H9 (cell line): ENCODE measurements around the gene MPHOSPH6. TPM values are rescaled to one million over a fixed set of nuclear protein-coding genes. Genes with fewer than 3 reads are reported as not detected.

Source experiments
- DNase-seq: peaks from one replicate; pipeline ENCODE4 v3.0.0-alpha.2; 2017
- H2AFZ ChIP-seq: one replicate; pipeline ENCODE4 v1.6.1; 2013; ENCODE audit warnings: mild to moderate bottlenecking, low read length, control low read depth, moderate library complexity
- H2AK5ac ChIP-seq: 2 replicates; pipeline ENCODE4 v1.6.1; 2013; ENCODE audit warnings: low read length, control low read depth, mixed read lengths; ENCODE audit not compliant: insufficient read length
- H2BK120ac ChIP-seq: one replicate; pipeline ENCODE4 v1.6.1; 2013; ENCODE audit warnings: low read depth, mild to moderate bottlenecking, low read length, control low read depth, inconsistent platforms; ENCODE audit not compliant: poor library complexity, severe bottlenecking
- H2BK12ac ChIP-seq: 2 replicates; pipeline ENCODE4 v1.6.1; 2013; ENCODE audit warnings: low read length, control low read depth, mixed read lengths, low read depth; ENCODE audit not compliant: insufficient read length
- H2BK15ac ChIP-seq: 2 replicates; pipeline ENCODE4 v1.6.1; 2013; ENCODE audit warnings: low read depth, low read length, control low read depth
- H2BK20ac ChIP-seq: one replicate; pipeline ENCODE4 v1.6.1; 2013; ENCODE audit warnings: low read depth, mild to moderate bottlenecking, low read length, control low read depth, inconsistent platforms; ENCODE audit not compliant: poor library complexity, severe bottlenecking
- H2BK5ac ChIP-seq: 2 replicates; pipeline ENCODE4 v1.6.1; 2013; ENCODE audit warnings: low read length, control low read depth, mixed read lengths; ENCODE audit not compliant: insufficient read length
- H3K14ac ChIP-seq: 2 replicates; pipeline ENCODE4 v1.6.1; 2013; ENCODE audit warnings: low read length, control low read depth; ENCODE audit not compliant: insufficient read depth
- H3K18ac ChIP-seq: 2 replicates; pipeline ENCODE4 v1.6.1; 2013; ENCODE audit warnings: low read depth, mild to moderate bottlenecking, mixed read lengths, low read length, control low read depth; ENCODE audit not compliant: insufficient read length
- H3K23ac ChIP-seq: 2 replicates; pipeline ENCODE4 v1.6.1; 2013; ENCODE audit warnings: low read length, control low read depth, mixed read lengths, low read depth; ENCODE audit not compliant: insufficient read length
- H3K23me2 ChIP-seq: 2 replicates; pipeline ENCODE4 v1.6.1; 2013; ENCODE audit warnings: low read depth, mild to moderate bottlenecking, mixed read lengths, low read length, control low read depth; ENCODE audit not compliant: insufficient read length, poor library complexity, severe bottlenecking
- H3K27ac ChIP-seq: 2 replicates; pipeline ENCODE4 v1.5.1; 2013; ENCODE audit warnings: low read length, control low read depth, mixed read lengths, low read depth; ENCODE audit not compliant: insufficient read length
- H3K27me3 ChIP-seq: 2 replicates; pipeline ENCODE4 v1.6.1; 2013; ENCODE audit warnings: low read length, control low read depth, inconsistent platforms; ENCODE audit not compliant: insufficient read depth
- H3K4ac ChIP-seq: 2 replicates; pipeline ENCODE4 v1.6.1; 2013; ENCODE audit warnings: low read depth, mild to moderate bottlenecking, control low read depth, inconsistent platforms, low read length, moderate library complexity
- H3K4me1 ChIP-seq: 2 replicates; pipeline ENCODE4 v1.6.1; 2013; ENCODE audit warnings: low read length, control low read depth, inconsistent platforms; ENCODE audit not compliant: insufficient read depth
- H3K4me2 ChIP-seq: 2 replicates; pipeline ENCODE4 v1.6.1; 2013; ENCODE audit warnings: low read length, control low read depth, mixed read lengths; ENCODE audit not compliant: insufficient read length, insufficient read depth
- H3K56ac ChIP-seq: 2 replicates; pipeline ENCODE4 v1.6.1; 2013; ENCODE audit warnings: low read depth, mild to moderate bottlenecking, mixed read lengths, low read length, control low read depth; ENCODE audit not compliant: insufficient read length
- H3K79me1 ChIP-seq: 2 replicates; pipeline ENCODE4 v1.6.1; 2013; ENCODE audit warnings: low read depth, mild to moderate bottlenecking, moderate library complexity, low read length, control low read depth, inconsistent platforms; ENCODE audit not compliant: insufficient read depth, poor library complexity, severe bottlenecking
- H3K79me2 ChIP-seq: 2 replicates; pipeline ENCODE4 v1.6.1; 2013; ENCODE audit warnings: low read length, control low read depth, inconsistent platforms; ENCODE audit not compliant: insufficient read depth
- H3K9ac ChIP-seq: 2 replicates; pipeline ENCODE4 v1.6.1; 2013; ENCODE audit warnings: low read length, control low read depth, mixed read lengths; ENCODE audit not compliant: insufficient read length; ENCODE audit errors: extremely low read depth
- H3K9me3 ChIP-seq: one replicate; pipeline ENCODE4 v1.6.1; 2013; ENCODE audit warnings: low read depth, low read length, inconsistent platforms; ENCODE audit not compliant: control insufficient read depth
- H3T11ph ChIP-seq: one replicate; pipeline ENCODE4 v1.6.1; 2013; ENCODE audit warnings: mild to moderate bottlenecking, low read length, control low read depth, inconsistent platforms
- H4K20me1 ChIP-seq: one replicate; pipeline ENCODE4 v1.6.1; 2013; ENCODE audit not compliant: control insufficient read depth, insufficient read length, insufficient read depth
- H4K5ac ChIP-seq: 2 replicates; pipeline ENCODE4 v1.6.1; 2013; ENCODE audit warnings: low read depth, mild to moderate bottlenecking, mixed read lengths, low read length, control low read depth; ENCODE audit not compliant: insufficient read length
- H4K8ac ChIP-seq: replicated peaks from 2 replicates; pipeline ENCODE4 v1.6.1; 2013; ENCODE audit warnings: low read length, control low read depth, mixed read lengths, low read depth; ENCODE audit not compliant: insufficient read length
- H4K91ac ChIP-seq: 2 replicates; pipeline ENCODE4 v1.6.1; 2013; ENCODE audit warnings: low read depth, mild to moderate bottlenecking, moderate library complexity, mixed read lengths, low read length, control low read depth; ENCODE audit not compliant: insufficient read length
- H3K27ac Mint-ChIP-seq, 3 experiments: 2 replicates in 2 of 3; 3 replicates in 1 of 3; pipeline ENCODE4 v1.8.0; 2020 to 2021; ENCODE audit warnings: mixed read lengths in 3 of 3, mild to moderate bottlenecking in 1 of 3, moderate library complexity in 1 of 3
- H3K27me3 Mint-ChIP-seq: 2 replicates; pipeline ENCODE4 v1.8.0; 2021; ENCODE audit warnings: low read depth, mild to moderate bottlenecking, moderate library complexity, mixed read lengths
- H3K36me3 Mint-ChIP-seq, 3 experiments: 2 replicates in 2 of 3; 3 replicates in 1 of 3; pipeline ENCODE4 v1.8.0; 2020 to 2021; ENCODE audit warnings: low read depth in 3 of 3, mixed read lengths in 3 of 3; ENCODE audit not compliant: insufficient read depth in 1 of 3
- H3K4me1 Mint-ChIP-seq, 2 experiments: 2 replicates each; pipeline ENCODE4 v1.8.0; 2020; ENCODE audit warnings: mixed read lengths in 2 of 2
- H3K4me3 Mint-ChIP-seq, 2 experiments: 2 replicates in 1 of 2; 3 replicates in 1 of 2; pipeline ENCODE4 v1.8.0; 2020 to 2021; ENCODE audit warnings: mild to moderate bottlenecking in 2 of 2, mixed read lengths in 2 of 2, moderate library complexity in 1 of 2
- H3K9me3 Mint-ChIP-seq, 2 experiments: 2 replicates in 1 of 2; 3 replicates in 1 of 2; pipeline ENCODE4 v1.8.0; 2020; ENCODE audit warnings: mild to moderate bottlenecking in 2 of 2, mixed read lengths in 2 of 2, moderate library complexity in 1 of 2
- total RNA-seq: library from RNA; stranded (reverse); gene quantifications from 2 replicates; pipeline ENCODE4 v1.2.1, GENCODE V29; 2021
- TF ChIP-seq, protein P1 (sequence below): fragments of 200-600 bp; sonication (generic); conservative IDR thresholded peaks from 3 replicates; pipeline ENCODE4 v1.8.0; 2021; ENCODE audit warnings: antibody characterized with exemption, mild to moderate bottlenecking

The MPHOSPH6 gene
- total RNA-seq, 1 experiment from 2014 or later, result 38.3 TPM

DNA sequence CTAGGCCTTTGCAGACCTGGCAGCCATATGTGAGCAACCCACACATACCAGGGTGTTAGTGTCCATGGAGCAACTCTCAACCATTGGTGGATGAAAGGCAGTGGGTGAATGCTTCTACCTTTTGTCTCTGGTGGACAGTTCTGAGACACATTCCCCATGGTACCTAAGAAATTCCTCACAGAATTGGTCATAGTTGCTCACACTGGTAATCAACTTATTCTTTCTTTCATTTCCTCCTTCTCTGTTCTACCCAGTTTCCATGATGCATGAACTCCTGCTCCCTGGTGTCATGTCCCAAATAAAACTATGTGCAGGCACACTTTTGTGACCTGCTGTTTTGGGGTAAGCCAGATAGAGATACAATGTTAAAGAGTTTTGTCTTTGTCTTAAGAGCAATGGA is 33.2 kb upstream of the MPHOSPH6 start:
- Histone ChIP-seq H2AK5ac (no peak overlapping the region), H3K14ac (no peak overlapping the region), H2BK20ac (no peak overlapping the region), H3K79me2 (no peaks in the 10 kb centered on the region), H3K56ac (no peak overlapping the region), H2BK12ac (no peak overlapping the region), H3K18ac (no peak overlapping the region), H3K23ac (no peak overlapping the region), H3K27ac (no peak overlapping the region), H2BK15ac (no peak overlapping the region), H3K79me1 (no peaks in the 10 kb centered on the region), H3K4me1 (no peaks in the 10 kb centered on the region), H3K9me3 (no peaks in the 10 kb centered on the region), H4K91ac (no peak overlapping the region), H3K27me3 (no peaks in the 10 kb centered on the region), H2AFZ (no peak overlapping the region), H3K23me2 (no peaks in the 10 kb centered on the region), H2BK5ac (no peak overlapping the region), H4K8ac (no peak overlapping the region), H3T11ph (no peak overlapping the region), H3K4ac (no peak overlapping the region), H3K9ac (no peak overlapping the region), H3K4me2 (no peak overlapping the region), H4K5ac (no peak overlapping the region), H2BK120ac (no peak overlapping the region), H4K20me1 (no peaks in the 10 kb centered on the region)
- Mint-ChIP-seq H3K4me1 (no peaks in the 10 kb centered on the region), H3K4me3 (no peak overlapping the region), H3K36me3 (no peaks in the 10 kb centered on the region), H3K27ac (no peak overlapping the region), H3K9me3 (peaks cover 2 to 6% of the 10 kb centered on the region in 2 experiments; a peak in 3 of 5 replicates), H3K27me3 (peaks cover 7% of the 10 kb centered on the region)
- TF ChIP-seq, protein P1, sequence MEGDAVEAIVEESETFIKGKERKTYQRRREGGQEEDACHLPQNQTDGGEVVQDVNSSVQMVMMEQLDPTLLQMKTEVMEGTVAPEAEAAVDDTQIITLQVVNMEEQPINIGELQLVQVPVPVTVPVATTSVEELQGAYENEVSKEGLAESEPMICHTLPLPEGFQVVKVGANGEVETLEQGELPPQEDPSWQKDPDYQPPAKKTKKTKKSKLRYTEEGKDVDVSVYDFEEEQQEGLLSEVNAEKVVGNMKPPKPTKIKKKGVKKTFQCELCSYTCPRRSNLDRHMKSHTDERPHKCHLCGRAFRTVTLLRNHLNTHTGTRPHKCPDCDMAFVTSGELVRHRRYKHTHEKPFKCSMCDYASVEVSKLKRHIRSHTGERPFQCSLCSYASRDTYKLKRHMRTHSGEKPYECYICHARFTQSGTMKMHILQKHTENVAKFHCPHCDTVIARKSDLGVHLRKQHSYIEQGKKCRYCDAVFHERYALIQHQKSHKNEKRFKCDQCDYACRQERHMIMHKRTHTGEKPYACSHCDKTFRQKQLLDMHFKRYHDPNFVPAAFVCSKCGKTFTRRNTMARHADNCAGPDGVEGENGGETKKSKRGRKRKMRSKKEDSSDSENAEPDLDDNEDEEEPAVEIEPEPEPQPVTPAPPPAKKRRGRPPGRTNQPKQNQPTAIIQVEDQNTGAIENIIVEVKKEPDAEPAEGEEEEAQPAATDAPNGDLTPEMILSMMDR, result no peak
- no peak for DNase-seq
